NCI-H2107 treated with DMSO at 0.1 percent for 48 hours (cell line): ENCODE data around the gene ARMC3.
A peak's percentile ranks its signal among the peaks of the same experiment; 100 is the strongest.
"Not testable (repeated sequence)": the region's sequence is repeated elsewhere in the genome, so short reads cannot be mapped to it uniquely, and the experiment has no call there.

Experiments used
- DNase-seq: peaks from one replicate; lab custom pipeline; 2025; ENCODE audit not compliant: unreplicated experiment; lab: John Stamatoyannopoulos, UW

The ARMC3 gene

DNA sequence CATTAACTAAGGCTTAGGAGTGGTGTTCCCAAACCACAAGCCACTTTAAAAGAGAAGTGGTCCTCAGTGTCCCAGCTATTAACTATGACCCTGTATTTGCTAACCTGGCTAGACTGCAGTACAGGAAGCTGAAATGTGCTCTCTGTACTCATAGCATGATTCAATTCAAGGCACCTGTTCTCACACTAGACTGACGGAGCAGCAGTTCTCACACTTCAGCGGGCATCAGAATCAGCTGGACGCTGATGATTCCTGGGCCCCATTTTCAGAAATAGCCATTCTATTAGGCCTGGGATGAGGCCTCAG lies 143.0 kb downstream of the ARMC3 start:
- peak; percentile 59 for DNase-seq

- DNase-seq: not testable (repeated sequence)
These were observed 144.7 kb downstream of the ARMC3 start for GRCh38 chr10:23072593-23072992.

DNA sequence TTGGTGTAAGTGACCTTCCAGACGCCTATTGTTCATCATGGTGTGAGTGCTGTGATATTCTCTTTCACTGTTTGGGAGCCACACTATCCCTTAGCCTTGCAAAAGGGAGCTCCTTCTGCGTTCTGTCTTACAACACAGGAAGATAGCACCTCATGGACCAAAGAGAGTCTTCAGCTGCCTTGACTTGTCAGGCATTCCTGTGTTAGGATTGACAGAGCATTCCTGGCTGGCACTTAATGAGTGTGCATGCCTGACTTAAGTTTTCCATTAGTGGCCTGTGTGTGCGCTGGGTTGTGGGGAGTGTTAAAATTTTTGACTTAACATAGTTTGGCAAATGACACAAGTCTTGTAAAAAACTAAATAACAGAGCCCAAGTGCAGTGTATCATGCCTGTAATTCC lies 145.7 kb downstream of the ARMC3 start:
- DNase-seq: no peak

- DNase-seq: no peak
These were observed 147.8 kb downstream of the ARMC3 start for GRCh38 chr10:23075672-23076071.

DNA sequence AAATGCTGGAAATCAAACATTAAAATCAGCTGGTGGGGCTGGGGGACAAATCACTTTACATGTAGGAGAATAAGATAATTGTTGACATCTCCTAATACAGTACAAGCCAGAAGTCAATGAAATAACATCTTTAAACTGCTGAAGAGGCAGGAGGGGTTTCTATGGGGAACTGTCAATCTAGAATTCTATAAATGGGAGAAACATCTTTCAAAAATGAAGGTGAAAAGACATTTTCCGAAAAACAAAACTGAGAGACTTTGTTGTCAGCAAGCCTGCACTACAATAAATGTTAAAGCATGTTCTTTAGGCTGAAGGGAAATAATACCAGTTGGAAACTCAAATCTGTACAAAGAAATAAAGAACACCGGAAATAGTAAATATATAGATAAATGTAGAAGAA lies 150.3 kb downstream of the ARMC3 start:
- no peak for DNase-seq

- DNase-seq: no peak
These were observed 151.8 kb downstream of the ARMC3 start for GRCh38 chr10:23079700-23080099.

GRCh38 chr10:23080262-23080661 lies 152.4 kb downstream of the ARMC3 start:
- DNase-seq: no peak

GRCh38 chr10:23081221-23081750 lies 153.4 kb downstream of the ARMC3 start:
- no peak for DNase-seq

GRCh38 chr10:23081891-23082290 lies 154.0 kb downstream of the ARMC3 start:
- no peak for DNase-seq
